IPS-18a (cell line): ENCODE data around the gene CCDC188.

Source experiments
- H3K27ac ChIP-seq: one replicate; pipeline ENCODE4 v1.5.1; 2013; ENCODE audit warnings: low read length
- H3K27me3 ChIP-seq: one replicate; pipeline ENCODE4 v1.6.1; 2013; ENCODE audit warnings: mild to moderate bottlenecking, low read length; ENCODE audit not compliant: control insufficient read depth, insufficient read depth
- H3K36me3 ChIP-seq: one replicate; pipeline ENCODE4 v1.6.1; 2013; ENCODE audit warnings: low read depth, low read length; ENCODE audit not compliant: control insufficient read depth
- H3K4me1 ChIP-seq: one replicate; pipeline ENCODE4 v1.6.1; 2013; ENCODE audit warnings: low read depth, low read length; ENCODE audit not compliant: control insufficient read depth
- H3K4me3 ChIP-seq: one replicate; pipeline ENCODE4 v1.5.1; 2013; ENCODE audit warnings: low read length
- H3K9ac ChIP-seq: one replicate; pipeline ENCODE4 v1.6.1; 2013; ENCODE audit warnings: mild to moderate bottlenecking, low read length, moderate library complexity
- H3K9me3 ChIP-seq: one replicate; pipeline ENCODE4 v1.6.1; 2013; ENCODE audit warnings: low read depth, low read length; ENCODE audit not compliant: control insufficient read depth

Gene CCDC188

DNA sequence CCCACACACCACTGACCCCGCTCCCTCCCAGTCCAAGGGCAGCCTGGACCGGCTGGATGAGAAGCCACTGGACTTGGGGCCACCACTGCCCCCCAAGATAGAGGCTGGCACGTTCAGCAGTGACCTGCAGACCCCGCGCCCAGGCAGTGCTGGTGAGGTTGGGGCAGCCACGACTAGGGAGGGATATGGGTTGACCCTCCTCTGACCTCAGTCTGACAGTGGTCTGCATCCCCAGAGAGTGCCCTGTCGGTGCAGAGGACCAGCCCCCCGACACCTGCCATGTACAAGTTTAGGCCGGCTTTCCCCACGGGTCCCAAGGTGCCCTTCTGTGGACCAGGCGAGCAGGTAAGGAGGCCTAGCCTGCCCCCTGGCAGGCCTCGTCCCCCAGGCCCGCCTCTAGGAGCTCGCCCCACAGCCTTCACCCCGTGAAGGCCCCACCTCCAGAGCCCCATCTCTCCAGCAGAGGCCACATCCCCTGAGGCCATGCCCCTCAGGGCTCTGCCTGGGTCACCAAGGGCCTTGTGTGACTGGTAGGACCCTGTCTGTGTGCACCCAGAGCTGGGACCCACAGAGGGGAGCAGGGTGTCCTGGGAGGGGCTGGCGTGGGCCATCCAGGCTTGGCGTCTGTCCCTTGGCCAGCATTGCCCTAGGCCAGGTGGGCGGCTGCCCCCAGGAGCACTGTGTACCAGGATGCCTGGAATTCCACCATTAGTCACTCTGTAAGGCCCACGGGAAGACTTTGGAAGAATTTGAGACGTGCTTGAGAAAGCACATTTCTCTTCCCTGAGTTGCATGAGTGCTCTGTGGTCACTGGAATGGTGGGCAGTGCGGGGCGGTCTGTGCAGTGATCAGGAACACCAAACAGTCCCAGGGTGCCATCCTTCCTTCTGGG, 9.4 kb downstream of the CCDC188 start:
- no peak overlapping the region for H3K4me3 ChIP-seq
- H3K27ac ChIP-seq, result no peak overlapping the region
- H3K9ac ChIP-seq, result no peak overlapping the region
- H3K36me3 ChIP-seq, result peaks cover 3% of the 10 kb centered on the region
- H3K27me3 ChIP-seq, result no peaks in the 10 kb centered on the region
- no peaks in the 10 kb centered on the region for H3K4me1 ChIP-seq
- no peaks in the 10 kb centered on the region for H3K9me3 ChIP-seq

DNA sequence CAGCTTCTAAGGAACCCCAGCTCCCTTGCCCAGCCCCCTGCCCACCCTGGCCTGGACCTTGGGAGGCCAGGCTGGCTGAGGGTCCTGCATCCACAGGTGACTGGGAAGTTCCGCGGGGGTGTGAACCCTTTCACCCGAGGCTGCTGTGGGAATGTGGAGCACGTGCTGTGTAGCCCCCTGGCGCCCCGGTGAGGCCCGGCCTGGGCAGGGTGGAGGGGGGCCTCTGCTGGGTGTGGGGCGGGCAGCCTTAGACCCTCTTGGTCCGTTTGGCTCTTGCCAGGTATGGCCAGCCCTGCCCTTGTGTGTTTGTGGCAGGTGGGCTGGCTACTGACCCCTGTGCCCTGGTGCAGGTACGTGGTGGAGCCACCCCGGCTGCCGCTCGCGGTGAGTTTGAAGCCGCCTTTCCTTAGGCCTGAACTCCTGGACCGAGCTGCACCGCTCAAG, 10.3 kb downstream of the CCDC188 start:
- H3K27me3 ChIP-seq, result no peaks in the 10 kb centered on the region
- H3K27ac ChIP-seq, result no peak overlapping the region
- H3K9ac ChIP-seq, result no peak overlapping the region
- no peaks in the 10 kb centered on the region for H3K9me3 ChIP-seq
- no peak overlapping the region for H3K4me3 ChIP-seq
- peaks cover 3% of the 10 kb centered on the region for H3K36me3 ChIP-seq
- H3K4me1 ChIP-seq, result no peaks in the 10 kb centered on the region

DNA sequence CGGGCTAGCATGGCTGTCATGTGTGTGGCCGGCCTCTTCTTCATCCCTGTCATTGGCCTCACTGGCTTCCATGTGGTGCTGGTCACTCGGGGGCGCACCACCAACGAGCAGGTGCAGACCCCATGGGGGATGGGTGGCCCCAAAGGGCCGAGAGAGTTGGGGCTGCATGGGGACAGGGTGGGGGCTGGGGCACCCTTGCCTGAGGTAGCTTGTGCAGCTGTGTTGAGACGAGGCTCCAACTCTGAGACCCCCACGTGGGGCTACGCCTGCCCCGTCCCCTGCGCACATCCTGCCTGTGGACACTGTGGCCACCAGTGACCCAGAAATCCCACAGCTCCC, 10.8 kb downstream of the CCDC188 start:
- Histone ChIP-seq H3K9me3 (no peaks in the 10 kb centered on the region), H3K27ac (no peak overlapping the region), H3K36me3 (peaks cover 3% of the 10 kb centered on the region), H3K4me3 (no peak overlapping the region), H3K27me3 (no peaks in the 10 kb centered on the region), H3K4me1 (no peaks in the 10 kb centered on the region), H3K9ac (no peak overlapping the region)

DNA sequence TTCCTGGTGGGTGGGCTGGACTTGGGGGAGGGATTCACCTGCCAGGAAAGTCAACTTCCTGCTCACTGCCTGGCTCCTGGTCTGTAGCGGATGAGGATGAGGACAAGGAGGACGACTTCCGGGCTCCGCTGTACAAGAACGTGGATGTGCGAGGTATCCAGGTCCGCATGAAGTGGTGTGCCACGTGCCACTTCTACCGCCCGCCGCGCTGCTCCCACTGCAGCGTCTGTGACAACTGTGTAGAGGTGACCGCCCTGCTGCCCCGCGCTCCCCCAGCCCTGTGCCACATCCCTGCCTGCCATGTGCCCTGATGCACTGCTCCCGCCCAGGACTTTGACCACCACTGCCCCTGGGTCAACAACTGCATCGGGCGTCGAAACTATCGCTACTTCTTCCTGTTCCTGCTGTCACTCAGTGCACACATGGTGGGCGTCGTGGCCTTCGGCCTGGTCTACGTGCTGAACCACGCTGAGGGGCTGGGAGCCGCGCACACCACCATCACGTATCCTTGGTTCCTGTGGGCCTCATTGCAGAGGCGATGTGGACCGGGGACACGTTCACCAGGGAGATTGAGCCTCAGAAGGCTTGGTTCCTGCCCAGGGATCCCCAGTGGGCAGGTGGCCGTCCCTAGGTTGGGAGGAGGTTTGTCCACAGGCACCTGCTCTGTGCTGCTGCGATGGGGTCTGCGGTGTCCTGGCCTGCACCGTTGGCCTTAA, 11.3 kb downstream of the CCDC188 start:
- Histone ChIP-seq H3K4me3 (no peak overlapping the region), H3K36me3 (peaks cover 3% of the 10 kb centered on the region), H3K9me3 (no peaks in the 10 kb centered on the region), H3K4me1 (no peaks in the 10 kb centered on the region), H3K27ac (no peak overlapping the region), H3K27me3 (no peaks in the 10 kb centered on the region), H3K9ac (no peak overlapping the region)

DNA sequence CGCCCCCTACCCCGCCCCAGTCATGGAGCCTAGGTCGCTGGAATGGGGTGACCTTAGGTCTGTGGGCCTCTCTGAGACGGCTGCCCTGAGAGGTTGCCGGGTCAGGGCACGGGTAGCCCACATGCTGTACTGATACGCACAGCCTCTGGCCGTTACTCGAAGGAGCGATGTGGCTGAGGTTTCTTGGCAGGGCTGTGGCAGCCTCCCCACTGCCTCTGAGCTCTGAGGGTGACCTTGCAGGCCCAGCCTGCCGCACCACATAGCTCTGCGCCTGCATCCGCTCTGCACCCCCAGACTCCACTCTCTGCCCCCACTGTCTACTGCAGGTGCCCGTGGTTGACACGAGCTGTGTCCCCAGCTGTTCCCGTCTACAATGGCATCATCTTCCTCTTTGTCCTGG, 12.0 kb downstream of the CCDC188 start:
- Histone ChIP-seq H3K27me3 (no peaks in the 10 kb centered on the region), H3K9me3 (no peaks in the 10 kb centered on the region), H3K9ac (no peak overlapping the region), H3K27ac (no peak overlapping the region), H3K36me3 (peaks cover 3% of the 10 kb centered on the region), H3K4me3 (no peak overlapping the region), H3K4me1 (no peaks in the 10 kb centered on the region)

DNA sequence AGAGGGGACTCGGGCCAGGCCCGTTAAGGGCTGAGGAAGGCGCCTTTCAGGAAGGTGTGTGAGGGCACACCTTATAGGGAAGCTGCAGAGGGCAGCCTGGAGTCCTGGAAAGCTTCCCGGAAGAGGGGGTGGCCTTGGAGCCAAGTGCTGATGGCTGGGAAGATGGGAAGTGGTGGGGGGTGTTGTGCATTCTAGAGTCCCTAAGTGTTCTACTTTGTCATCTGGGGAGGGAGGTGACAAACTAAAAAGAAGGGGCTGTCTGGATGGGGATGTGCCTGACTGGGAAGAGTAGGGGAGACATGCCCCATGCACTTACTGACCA, 12.5 kb downstream of the CCDC188 start:
- Histone ChIP-seq H3K4me3 (no peak overlapping the region), H3K27me3 (no peaks in the 10 kb centered on the region), H3K9ac (no peak overlapping the region), H3K9me3 (no peaks in the 10 kb centered on the region), H3K4me1 (no peaks in the 10 kb centered on the region), H3K27ac (no peak overlapping the region), H3K36me3 (peaks cover 3% of the 10 kb centered on the region)

DNA sequence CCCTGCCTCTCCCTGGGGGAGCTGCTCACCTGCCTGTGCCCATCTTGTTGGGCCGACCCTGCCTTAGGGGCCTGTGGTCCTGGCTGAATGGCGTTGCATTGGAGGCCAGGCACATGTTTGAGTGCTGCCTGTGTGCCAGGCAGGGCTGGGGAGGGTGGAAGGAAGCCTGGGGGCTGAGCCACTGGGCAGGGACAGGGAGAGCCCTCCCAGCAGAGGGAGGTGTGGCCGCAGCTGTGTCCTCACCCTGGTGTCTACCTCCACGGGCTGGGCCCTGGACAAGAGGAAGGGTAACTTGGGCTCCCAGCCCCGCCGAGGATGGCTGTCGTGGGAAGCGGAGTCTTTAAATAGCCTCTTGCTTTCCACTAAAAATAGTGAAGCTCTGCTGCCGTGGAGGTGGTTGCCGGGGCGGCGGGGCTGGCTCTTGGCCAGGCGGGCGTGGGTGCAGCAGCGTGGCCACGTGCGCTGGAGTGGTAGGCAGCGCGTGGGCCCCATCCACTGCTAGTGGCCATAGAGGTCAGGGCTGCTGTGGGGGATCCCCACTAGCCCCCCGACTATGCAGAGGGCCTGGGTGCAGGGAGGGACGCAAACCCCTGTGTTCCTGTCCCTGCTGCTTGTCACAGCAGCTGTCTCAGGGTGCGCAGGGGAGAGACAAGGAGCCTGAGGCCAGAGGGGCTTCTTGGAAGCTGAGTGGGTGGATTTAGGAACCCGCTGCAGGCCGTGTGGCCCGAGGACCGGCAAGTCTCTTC, 13.0 kb downstream of the CCDC188 start:
- Histone ChIP-seq H3K9ac (no peak overlapping the region), H3K36me3 (peaks cover 3% of the 10 kb centered on the region), H3K4me1 (no peaks in the 10 kb centered on the region), H3K4me3 (no peak overlapping the region), H3K9me3 (no peaks in the 10 kb centered on the region), H3K27me3 (no peaks in the 10 kb centered on the region), H3K27ac (no peak overlapping the region)

DNA sequence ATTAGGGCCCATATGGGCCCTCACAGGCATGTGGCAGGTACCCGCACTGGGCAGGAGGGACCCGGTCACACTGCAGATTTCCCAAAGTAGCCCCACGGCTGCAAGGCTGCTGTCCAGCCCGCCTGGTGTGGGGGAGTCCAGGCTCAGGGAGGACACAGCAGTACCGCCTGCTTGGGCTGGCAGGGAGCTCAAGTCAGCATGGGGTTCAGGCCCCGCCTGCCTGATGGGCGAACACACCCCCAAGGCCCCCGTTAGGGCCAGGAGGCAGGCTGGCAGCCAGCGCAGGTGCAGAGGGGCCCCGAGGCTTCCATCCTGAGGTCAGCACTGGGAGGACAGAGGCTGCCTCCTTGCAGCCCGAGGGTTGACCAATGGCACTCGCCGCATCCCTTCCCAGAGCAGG, 13.7 kb downstream of the CCDC188 start:
- H3K4me3 ChIP-seq, result no peak overlapping the region
- H3K27ac ChIP-seq, result no peak overlapping the region
- peaks cover 3% of the 10 kb centered on the region for H3K36me3 ChIP-seq
- H3K27me3 ChIP-seq, result no peaks in the 10 kb centered on the region
- H3K4me1 ChIP-seq, result no peaks in the 10 kb centered on the region
- H3K9me3 ChIP-seq, result no peaks in the 10 kb centered on the region
- no peak overlapping the region for H3K9ac ChIP-seq

DNA sequence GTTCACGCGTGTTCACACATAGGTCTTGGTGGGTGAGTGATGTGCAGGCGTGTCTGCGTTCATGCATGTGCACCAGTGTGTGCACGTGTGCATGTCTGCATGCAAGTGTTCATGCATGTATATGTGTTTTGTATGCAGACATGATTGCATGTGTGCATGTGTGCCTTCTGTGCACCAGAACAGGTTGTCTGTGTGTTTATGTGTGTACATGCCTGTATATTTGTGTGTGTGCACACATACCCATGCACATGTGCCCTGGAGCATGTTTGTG, 14.3 kb downstream of the CCDC188 start:
- Histone ChIP-seq H3K36me3 (peaks cover 3% of the 10 kb centered on the region), H3K9me3 (no peaks in the 10 kb centered on the region), H3K27me3 (no peaks in the 10 kb centered on the region), H3K4me3 (no peak overlapping the region), H3K9ac (no peak overlapping the region), H3K27ac (no peak overlapping the region), H3K4me1 (no peaks in the 10 kb centered on the region)

DNA sequence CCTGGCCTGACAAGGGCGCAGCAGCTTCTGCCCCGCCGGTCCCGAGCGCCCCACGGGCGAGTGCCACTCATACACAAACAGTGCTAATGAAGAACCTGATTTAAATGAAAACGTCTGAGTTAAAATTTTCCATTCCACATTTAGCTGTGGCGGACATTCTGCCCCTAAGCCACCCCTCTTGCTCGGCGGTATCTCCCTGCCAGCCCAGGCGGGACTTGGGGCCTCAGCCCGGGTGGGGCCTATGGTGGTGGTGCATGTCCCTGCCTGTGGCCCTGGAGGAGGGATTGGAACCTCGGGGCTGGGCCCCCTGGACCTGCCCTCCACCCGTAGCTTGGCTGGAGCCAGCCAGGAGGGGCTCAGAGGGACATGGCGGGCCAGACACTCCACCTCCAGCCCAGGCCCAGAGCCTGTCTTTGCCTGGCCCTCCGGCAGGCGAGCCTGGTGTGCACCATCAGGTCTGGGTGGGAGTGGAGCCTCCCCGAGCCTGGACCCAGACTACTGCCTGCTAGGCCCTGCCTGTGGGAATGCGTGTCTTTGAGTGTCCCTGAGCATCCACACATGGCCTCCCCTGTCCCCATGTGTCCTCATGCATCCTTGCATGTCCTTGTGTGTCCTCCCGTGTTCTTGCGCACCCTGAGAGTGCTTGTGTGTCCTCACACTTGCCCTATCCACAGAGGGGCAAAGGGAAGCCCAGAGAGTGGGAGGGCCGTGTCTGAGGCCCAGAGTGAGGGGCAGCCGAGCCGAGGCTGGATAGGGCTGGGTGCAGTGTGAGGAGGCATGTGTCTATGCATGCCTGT, 14.9 kb downstream of the CCDC188 start:
- no peak overlapping the region for H3K9ac ChIP-seq
- H3K4me1 ChIP-seq, result no peaks in the 10 kb centered on the region
- H3K36me3 ChIP-seq, result peaks cover 3% of the 10 kb centered on the region
- no peak overlapping the region for H3K4me3 ChIP-seq
- no peak overlapping the region for H3K27ac ChIP-seq
- no peaks in the 10 kb centered on the region for H3K27me3 ChIP-seq
- H3K9me3 ChIP-seq, result no peaks in the 10 kb centered on the region

DNA sequence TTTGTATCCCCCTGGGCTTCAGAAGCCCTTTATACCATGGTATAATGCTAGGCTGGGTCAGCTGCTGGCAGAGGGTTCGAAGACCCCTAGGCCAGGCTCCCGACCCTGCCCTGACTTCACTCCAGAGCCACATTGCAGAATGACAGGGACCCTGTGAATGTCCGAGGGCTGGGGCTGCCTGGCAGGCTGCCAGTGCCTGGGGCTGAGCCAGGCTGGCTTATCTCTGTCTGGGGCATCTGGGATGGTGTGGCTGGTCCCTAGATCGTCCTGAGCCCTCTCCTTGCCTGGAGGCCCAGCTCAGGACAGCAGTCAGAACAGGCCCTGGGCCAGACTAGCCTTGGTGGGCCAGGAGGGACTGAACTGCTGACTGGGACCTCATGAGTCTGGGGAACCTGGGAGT, 15.6 kb downstream of the CCDC188 start:
- Histone ChIP-seq H3K9me3 (no peaks in the 10 kb centered on the region), H3K27me3 (no peaks in the 10 kb centered on the region), H3K4me3 (no peak overlapping the region), H3K9ac (no peak overlapping the region), H3K4me1 (no peaks in the 10 kb centered on the region), H3K27ac (no peak overlapping the region), H3K36me3 (peaks cover 3% of the 10 kb centered on the region)
